GM20000 (cell line): Measurements from ENCODE around the gene MIB1.

Experiments used
- DNase-seq: peaks from one replicate; pipeline ENCODE4 v3.0.0; 2012; ENCODE audit warnings: low spot score
- TF ChIP-seq, protein P1 (sequence below): IDR thresholded peaks from 2 replicates; pipeline ENCODE4 v1.5.1; 2012; ENCODE audit warnings: mild to moderate bottlenecking, control low read depth; ENCODE audit errors: extremely low read depth, missing control alignments

Gene MIB1

GRCh38 chr18:21745231-21745630, 4.6 kb downstream of the MIB1 start:
- no peak for DNase-seq
- TF ChIP-seq, protein P1, sequence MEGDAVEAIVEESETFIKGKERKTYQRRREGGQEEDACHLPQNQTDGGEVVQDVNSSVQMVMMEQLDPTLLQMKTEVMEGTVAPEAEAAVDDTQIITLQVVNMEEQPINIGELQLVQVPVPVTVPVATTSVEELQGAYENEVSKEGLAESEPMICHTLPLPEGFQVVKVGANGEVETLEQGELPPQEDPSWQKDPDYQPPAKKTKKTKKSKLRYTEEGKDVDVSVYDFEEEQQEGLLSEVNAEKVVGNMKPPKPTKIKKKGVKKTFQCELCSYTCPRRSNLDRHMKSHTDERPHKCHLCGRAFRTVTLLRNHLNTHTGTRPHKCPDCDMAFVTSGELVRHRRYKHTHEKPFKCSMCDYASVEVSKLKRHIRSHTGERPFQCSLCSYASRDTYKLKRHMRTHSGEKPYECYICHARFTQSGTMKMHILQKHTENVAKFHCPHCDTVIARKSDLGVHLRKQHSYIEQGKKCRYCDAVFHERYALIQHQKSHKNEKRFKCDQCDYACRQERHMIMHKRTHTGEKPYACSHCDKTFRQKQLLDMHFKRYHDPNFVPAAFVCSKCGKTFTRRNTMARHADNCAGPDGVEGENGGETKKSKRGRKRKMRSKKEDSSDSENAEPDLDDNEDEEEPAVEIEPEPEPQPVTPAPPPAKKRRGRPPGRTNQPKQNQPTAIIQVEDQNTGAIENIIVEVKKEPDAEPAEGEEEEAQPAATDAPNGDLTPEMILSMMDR: no peak

DNA sequence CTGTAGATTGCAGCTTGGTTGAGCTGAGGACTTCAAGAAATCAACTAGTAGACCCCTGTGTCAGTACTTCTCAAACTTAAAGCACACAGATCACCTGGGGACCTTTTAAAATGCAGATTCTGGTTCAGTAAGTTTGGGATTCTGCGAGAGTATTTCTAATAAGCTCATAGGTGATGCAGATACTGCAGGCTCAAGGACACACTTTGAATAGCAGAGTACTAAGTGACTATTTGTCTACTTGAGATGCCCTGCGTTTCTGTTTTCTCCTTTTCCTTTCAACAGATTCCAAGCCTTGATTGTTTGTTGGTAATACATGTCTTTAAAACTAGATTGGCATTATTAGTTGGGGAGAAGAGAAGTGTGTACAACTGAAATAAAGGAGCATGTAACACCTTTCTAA, 6.7 kb downstream of the MIB1 start:
- DNase-seq: no peak
- TF ChIP-seq, protein P1: no peak

GRCh38 chr18:21747764-21748693, 7.4 kb downstream of the MIB1 start:
- TF ChIP-seq, protein P1: no peak
- no peak for DNase-seq

GRCh38 chr18:21757833-21758232, 17.2 kb downstream of the MIB1 start:
- DNase-seq: no peak
- TF ChIP-seq, protein P1: no peak

DNA sequence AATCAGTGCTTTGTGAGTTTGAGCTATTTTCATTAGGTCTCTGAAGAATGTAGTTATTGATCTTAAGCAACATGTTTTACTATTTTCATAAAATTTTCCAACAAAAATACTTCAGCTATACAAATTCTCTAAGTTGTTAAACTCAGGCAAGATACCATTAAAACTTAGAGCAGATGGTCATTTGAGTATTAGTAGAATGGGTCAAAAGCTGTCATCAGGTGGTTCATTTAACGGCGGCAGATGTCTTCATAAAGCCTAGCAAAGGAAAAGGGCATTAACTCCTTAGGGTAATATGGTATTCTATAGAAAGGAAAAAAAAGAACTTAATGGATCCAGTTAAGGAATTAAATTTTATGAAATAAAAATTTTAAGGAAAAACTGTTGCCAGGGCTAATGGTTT, 19.2 kb downstream of the MIB1 start:
- DNase-seq: no peak
- TF ChIP-seq, protein P1: no peak

GRCh38 chr18:21760321-21760720, 19.7 kb downstream of the MIB1 start:
- no peak for DNase-seq
- TF ChIP-seq, protein P1: no peak

GRCh38 chr18:21761471-21762115, 21.0 kb downstream of the MIB1 start:
- no peak for DNase-seq
- TF ChIP-seq, protein P1: no peak
